Measurements from ENCODE around the gene GH1.

- TF ChIP-seq ZNF274 (IDR thresholded peaks at IDR 0.05; ENCODE audit: low read depth, low read length) (no peak), YY1 (IDR thresholded peaks at IDR 0.05; ENCODE audit: insufficient read depth, insufficient read length) (no peak), SUZ12 (IDR thresholded peaks at IDR 0.05; ENCODE audit: extremely low read depth, insufficient read depth, insufficient read length) (no peak)
Measured at GRCh38 chr17:63942309-63942985, 23.8 kb upstream of the GH1 start.
